AG09319 (cell line): ENCODE data around the gene UBE2O.

ENCODE experiments used
- DNase-seq: peaks from one replicate; pipeline ENCODE4 v3.0.0-alpha.2; 2010; ENCODE audit warnings: low read depth; ENCODE audit errors: extremely low read depth
- TF ChIP-seq, protein P1 (sequence below): IDR thresholded peaks from 2 replicates; pipeline ENCODE4 v1.5.1; 2011; ENCODE audit warnings: low read depth, mild to moderate bottlenecking, inconsistent platforms, low read length, moderate library complexity

UBE2O gene

DNA sequence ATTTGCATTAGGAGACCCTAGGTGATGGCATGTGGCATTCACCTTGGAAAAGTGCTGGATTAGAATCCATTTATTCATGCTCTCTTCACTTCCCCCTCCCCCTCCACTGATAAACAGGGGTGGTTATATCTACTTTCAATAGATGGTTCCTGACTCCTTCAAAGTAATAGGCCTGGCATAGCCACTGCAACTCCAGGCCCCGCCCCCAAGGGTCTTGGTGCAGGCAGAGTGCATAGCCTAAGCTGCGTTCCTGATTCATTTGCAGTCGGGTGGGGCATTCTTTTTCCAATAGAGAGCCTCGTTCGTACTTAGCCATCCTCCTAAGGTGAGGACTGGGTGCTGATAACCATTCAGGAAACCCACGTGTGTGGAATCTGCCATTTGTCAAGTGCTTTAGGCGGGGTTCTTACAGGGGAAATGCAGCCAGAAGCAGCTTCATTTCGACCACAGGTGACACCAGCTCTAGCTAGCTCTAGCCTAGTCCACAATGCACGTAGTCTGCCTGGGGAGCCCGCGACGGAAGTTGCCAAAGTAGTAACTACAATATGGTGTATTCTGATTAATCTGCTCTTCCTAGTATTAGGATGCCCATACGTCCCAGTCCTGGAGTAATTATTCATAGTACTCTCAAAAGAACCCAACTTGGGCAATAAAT, 11.1 kb downstream of the UBE2O start:
- TF ChIP-seq, protein P1, sequence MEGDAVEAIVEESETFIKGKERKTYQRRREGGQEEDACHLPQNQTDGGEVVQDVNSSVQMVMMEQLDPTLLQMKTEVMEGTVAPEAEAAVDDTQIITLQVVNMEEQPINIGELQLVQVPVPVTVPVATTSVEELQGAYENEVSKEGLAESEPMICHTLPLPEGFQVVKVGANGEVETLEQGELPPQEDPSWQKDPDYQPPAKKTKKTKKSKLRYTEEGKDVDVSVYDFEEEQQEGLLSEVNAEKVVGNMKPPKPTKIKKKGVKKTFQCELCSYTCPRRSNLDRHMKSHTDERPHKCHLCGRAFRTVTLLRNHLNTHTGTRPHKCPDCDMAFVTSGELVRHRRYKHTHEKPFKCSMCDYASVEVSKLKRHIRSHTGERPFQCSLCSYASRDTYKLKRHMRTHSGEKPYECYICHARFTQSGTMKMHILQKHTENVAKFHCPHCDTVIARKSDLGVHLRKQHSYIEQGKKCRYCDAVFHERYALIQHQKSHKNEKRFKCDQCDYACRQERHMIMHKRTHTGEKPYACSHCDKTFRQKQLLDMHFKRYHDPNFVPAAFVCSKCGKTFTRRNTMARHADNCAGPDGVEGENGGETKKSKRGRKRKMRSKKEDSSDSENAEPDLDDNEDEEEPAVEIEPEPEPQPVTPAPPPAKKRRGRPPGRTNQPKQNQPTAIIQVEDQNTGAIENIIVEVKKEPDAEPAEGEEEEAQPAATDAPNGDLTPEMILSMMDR = no peak
- DNase-seq = no peak

DNA sequence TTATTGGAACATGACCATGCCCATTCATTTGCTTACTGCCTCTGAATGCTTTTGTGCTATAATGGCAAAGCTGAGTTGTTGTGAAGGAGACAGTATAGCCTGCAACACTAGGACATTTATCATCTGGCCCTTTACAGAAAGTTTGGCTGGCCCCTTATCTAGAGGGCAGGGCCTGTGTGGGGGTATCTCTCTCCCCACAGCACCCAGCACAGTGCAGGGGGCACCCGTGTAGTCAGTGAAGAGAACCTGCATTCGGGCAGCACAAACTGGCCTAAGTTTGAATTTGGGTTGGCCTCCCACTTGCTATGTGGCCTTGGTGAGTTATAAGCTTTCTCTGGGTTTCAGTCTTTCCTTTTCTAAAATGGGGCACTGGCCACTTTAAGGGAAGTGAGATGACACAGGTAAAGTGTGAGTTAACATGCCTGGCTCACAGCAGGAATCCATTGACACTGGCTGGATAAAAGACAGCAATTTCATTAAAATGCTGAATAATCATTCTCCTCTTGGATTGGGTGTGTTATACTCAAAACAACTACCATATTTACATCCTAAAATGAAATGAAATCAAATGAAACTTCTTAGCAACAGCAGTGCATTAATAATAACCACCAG, 12.1 kb downstream of the UBE2O start:
- no peak for DNase-seq
- TF ChIP-seq, protein P1 = no peak

DNA sequence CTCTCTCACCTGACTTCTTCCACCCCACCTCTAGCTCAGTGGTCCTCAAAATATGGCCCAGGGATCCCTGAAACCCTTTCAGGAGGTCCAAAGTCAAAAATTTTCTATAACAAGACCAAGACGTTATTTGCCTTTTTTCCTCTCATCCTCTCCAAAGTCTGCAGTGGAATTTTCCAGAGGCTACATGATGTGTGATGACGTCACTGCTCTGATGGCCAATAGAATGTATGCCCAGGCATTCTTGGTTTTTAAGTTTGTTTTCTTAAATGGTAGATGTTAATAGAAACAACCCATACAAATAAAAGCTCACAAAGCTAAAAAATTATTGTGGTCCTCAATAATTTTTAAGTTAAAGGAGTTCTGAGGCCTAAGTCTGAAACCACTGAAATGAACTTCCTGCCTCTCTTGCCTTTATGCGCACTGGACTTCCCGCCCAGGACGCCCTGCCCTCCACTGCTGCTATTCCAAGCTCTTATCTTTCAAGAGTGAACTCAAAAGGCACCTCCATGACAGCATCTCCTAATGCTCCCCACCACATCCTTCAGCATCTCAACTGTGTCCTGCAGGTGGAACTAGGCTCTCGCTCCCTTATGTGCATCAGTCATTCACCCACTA, 13.5 kb downstream of the UBE2O start:
- no peak for DNase-seq
- TF ChIP-seq, protein P1 = no peak

DNA sequence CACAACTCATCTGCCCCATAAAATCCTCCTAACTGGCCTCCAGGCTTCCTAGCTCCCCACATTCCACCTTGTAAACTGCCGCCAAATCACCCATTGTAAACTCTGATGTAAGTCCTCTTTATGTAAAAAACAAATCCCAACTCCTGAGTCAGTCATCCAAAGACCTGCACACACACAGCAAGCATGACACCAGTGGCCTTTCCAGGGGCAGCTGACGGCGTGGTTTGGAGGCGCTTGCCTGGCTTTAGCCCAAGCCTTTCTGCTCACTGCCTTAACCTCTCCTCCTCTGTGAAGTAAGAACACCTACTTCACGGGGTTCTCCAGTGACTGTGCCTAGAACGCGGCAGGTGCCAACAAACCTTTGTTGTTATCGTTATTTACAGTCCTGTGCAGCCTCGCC, 14.0 kb downstream of the UBE2O start:
- no peak for DNase-seq
- TF ChIP-seq, protein P1 = no peak

- no peak for DNase-seq
- TF ChIP-seq, protein P1 = no peak
These were observed 15.2 kb downstream of the UBE2O start for GRCh38 chr17:76437467-76438402.

GRCh38 chr17:76435751-76436150, 17.2 kb downstream of the UBE2O start:
- TF ChIP-seq, protein P1 = no peak
- no peak for DNase-seq
